Panc1 (cell line): ENCODE data around the gene CWC25.
"Not testable (repeated sequence)": the region's sequence is repeated elsewhere in the genome, so short reads cannot be mapped to it uniquely, and the experiment has no call there.

Experiments used
- CTCF ChIP-seq: fragments of 450-650 bp; IDR thresholded peaks from 2 replicates; pipeline ENCODE4 v1.5.1; 2017; ENCODE audit warnings: mild to moderate bottlenecking
- POLR2AphosphoS5 ChIP-seq: IDR thresholded peaks from 2 replicates; pipeline ENCODE4 v1.6.1; 2012; ENCODE audit warnings: mild to moderate bottlenecking, low read depth, low read length, moderate library complexity
- REST ChIP-seq, 2 experiments: IDR thresholded peaks; 2 replicates each; pipeline ENCODE4 v1.6.1; 2011 to 2012; ENCODE audit warnings: low read depth in 2 of 2, control low read depth in 1 of 2, low read length in 1 of 2, mild to moderate bottlenecking in 1 of 2, moderate library complexity in 1 of 2; ENCODE audit not compliant: insufficient read depth in 1 of 2
- SIN3A ChIP-seq: IDR thresholded peaks from 2 replicates; pipeline ENCODE4 v1.6.1; 2012; ENCODE audit warnings: low read depth, mild to moderate bottlenecking, low read length, moderate library complexity, borderline replicate concordance; ENCODE audit not compliant: insufficient read depth

GRCh38 chr17:38790148-38790707 lies 34.9 kb downstream of the CWC25 start:
- TF ChIP-seq CTCF; REST (IDR thresholded peaks at IDR 0.05; ENCODE audit: insufficient read depth in 1 of 2, low read depth in 2 of 2, low read length in 1 of 2); POLR2AphosphoS5; SIN3A: not testable (repeated sequence)
